Measurements from ENCODE around the gene TDRD7. TPM values are rescaled to one million over a fixed set of nuclear protein-coding genes. Genes with fewer than 3 reads are reported as not detected.

Gene TDRD7
- polyA plus RNA-seq, 1 donor (not counting 4 experiments of a cell fraction or from before 2014, with no cell fraction given), result 10.5 TPM

GRCh38 chr9:97395745-97396144 is 16.2 kb upstream of the TDRD7 start:
- H2AFZ ChIP-seq (ENCODE audit: control insufficient read depth, low read length), result no peak overlapping the region
- H3K9me1 ChIP-seq (ENCODE audit: control insufficient read depth, extremely low read depth, insufficient read depth, low read length), result no peaks in the 10 kb centered on the region
- H3K9me3 ChIP-seq (ENCODE audit: control insufficient read depth, low read depth, low read length), result no peaks in the 10 kb centered on the region
- FAIRE-seq (no peak), DNase-seq (ENCODE audit: low read depth, low spot score) (no peak)
- H3K4me1 ChIP-seq (ENCODE audit: control insufficient read depth, extremely low read depth, insufficient read depth, low read length), result peaks cover 3% of the 10 kb centered on the region
- H3K27ac ChIP-seq (ENCODE audit: control insufficient read depth, insufficient read depth, low read length), result no peak overlapping the region
- dilution Hi-C loops (cut with MboI; ENCODE audit: extremely low pct_ligation_motif_present, low sequenced_read_pairs), result no loop called here
- no peaks in the 10 kb centered on the region for H3K36me3 ChIP-seq (ENCODE audit: control insufficient read depth in 2 of 2, extremely low read depth in 1 of 2, insufficient read depth in 2 of 2, low read length in 2 of 2)
- H3K4me2 ChIP-seq (ENCODE audit: control insufficient read depth, extremely low read depth, insufficient read depth, low read depth, low read length), result no peak overlapping the region
- no peak overlapping the region for H3K4me3 ChIP-seq (ENCODE audit: control insufficient read depth in 2 of 3, extremely low read depth in 1 of 3, insufficient read depth in 2 of 3, low read depth in 1 of 3, low read length in 3 of 3)
- H3K27me3 ChIP-seq (ENCODE audit: control insufficient read depth, extremely low read depth, insufficient read depth, low read length), result no peaks in the 10 kb centered on the region
- TF ChIP-seq EZH2 (IDR thresholded peaks at IDR 0.05; ENCODE audit: low read length), result no peak
- TF ChIP-seq, protein P1, sequence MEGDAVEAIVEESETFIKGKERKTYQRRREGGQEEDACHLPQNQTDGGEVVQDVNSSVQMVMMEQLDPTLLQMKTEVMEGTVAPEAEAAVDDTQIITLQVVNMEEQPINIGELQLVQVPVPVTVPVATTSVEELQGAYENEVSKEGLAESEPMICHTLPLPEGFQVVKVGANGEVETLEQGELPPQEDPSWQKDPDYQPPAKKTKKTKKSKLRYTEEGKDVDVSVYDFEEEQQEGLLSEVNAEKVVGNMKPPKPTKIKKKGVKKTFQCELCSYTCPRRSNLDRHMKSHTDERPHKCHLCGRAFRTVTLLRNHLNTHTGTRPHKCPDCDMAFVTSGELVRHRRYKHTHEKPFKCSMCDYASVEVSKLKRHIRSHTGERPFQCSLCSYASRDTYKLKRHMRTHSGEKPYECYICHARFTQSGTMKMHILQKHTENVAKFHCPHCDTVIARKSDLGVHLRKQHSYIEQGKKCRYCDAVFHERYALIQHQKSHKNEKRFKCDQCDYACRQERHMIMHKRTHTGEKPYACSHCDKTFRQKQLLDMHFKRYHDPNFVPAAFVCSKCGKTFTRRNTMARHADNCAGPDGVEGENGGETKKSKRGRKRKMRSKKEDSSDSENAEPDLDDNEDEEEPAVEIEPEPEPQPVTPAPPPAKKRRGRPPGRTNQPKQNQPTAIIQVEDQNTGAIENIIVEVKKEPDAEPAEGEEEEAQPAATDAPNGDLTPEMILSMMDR (optimal IDR thresholded peaks at IDR 0.05 in 1 of 3, IDR thresholded peaks at IDR 0.05 in 1 of 3, conservative IDR thresholded peaks at IDR 0.05 in 1 of 3; ENCODE audit: extremely low read depth in 1 of 3, insufficient read depth in 2 of 3, low read length in 3 of 3), result no peak
- no peaks in the 10 kb centered on the region for H3K79me2 ChIP-seq (ENCODE audit: control insufficient read depth, insufficient read depth, low read length)
- H4K20me1 ChIP-seq (ENCODE audit: control insufficient read depth, extremely low read depth, insufficient read depth, low read length), result no peaks in the 10 kb centered on the region
- no peak overlapping the region for H3K9ac ChIP-seq (ENCODE audit: control insufficient read depth, extremely low read depth, insufficient read depth, low read length)

DNA sequence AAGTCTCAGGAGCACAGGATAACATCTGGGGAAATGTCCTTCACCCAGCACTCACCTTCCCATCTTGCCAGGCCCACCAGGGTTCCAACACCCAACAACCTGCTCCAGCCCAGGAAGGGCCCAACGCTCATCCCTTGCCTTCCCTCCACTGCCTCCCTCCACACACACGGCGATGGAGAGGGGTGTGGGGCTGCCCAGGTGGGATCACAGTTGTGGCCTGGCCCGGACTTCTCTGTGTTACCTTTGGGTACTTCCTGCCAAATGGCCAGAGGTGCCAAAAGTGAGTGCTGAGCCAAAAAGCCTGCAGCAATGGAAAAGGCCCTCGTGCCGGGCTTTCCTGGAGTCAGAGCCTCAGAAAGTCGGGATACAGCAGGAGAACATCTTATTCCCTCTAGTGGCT is 15.6 kb upstream of the TDRD7 start:
- H3K4me1 ChIP-seq (ENCODE audit: control insufficient read depth, extremely low read depth, insufficient read depth, low read length), result peaks cover 3% of the 10 kb centered on the region
- H4K20me1 ChIP-seq (ENCODE audit: control insufficient read depth, extremely low read depth, insufficient read depth, low read length), result no peaks in the 10 kb centered on the region
- no peaks in the 10 kb centered on the region for H3K27me3 ChIP-seq (ENCODE audit: control insufficient read depth, extremely low read depth, insufficient read depth, low read length)

More for the DNA sequence above, 15.6 kb upstream of the TDRD7 start:
- TF ChIP-seq EZH2 (IDR thresholded peaks at IDR 0.05; ENCODE audit: low read length), result no peak
- TF ChIP-seq, protein P1 (optimal IDR thresholded peaks at IDR 0.05 in 1 of 3, IDR thresholded peaks at IDR 0.05 in 1 of 3, conservative IDR thresholded peaks at IDR 0.05 in 1 of 3; ENCODE audit: extremely low read depth in 1 of 3, insufficient read depth in 2 of 3, low read length in 3 of 3), result no peak
- Histone ChIP-seq H2AFZ (ENCODE audit: control insufficient read depth, low read length) (no peak overlapping the region), H3K9me1 (ENCODE audit: control insufficient read depth, extremely low read depth, insufficient read depth, low read length) (no peaks in the 10 kb centered on the region), H3K36me3 (ENCODE audit: control insufficient read depth in 2 of 2, extremely low read depth in 1 of 2, insufficient read depth in 2 of 2, low read length in 2 of 2) (no peaks in the 10 kb centered on the region), H3K9ac (ENCODE audit: control insufficient read depth, extremely low read depth, insufficient read depth, low read length) (no peak overlapping the region), H3K4me2 (ENCODE audit: control insufficient read depth, extremely low read depth, insufficient read depth, low read depth, low read length) (no peak overlapping the region), H3K9me3 (ENCODE audit: control insufficient read depth, low read depth, low read length) (no peaks in the 10 kb centered on the region), H3K79me2 (ENCODE audit: control insufficient read depth, insufficient read depth, low read length) (no peaks in the 10 kb centered on the region), H3K4me3 (ENCODE audit: control insufficient read depth in 2 of 3, extremely low read depth in 1 of 3, insufficient read depth in 2 of 3, low read depth in 1 of 3, low read length in 3 of 3) (no peak overlapping the region), H3K27ac (ENCODE audit: control insufficient read depth, insufficient read depth, low read length) (no peak overlapping the region)
- FAIRE-seq (no peak), DNase-seq (ENCODE audit: low read depth, low spot score) (no peak)
- dilution Hi-C loops (cut with MboI; ENCODE audit: extremely low pct_ligation_motif_present, low sequenced_read_pairs), result no loop called here

Measured in keratinocyte (primary cell).